Astrocyte of the hippocampus (primary cell): Measurements from ENCODE around the gene SDCBP2.
A peak's percentile ranks its signal among the peaks of the same experiment; 100 is the strongest.

Source experiments
- DNase-seq: peaks from one replicate; pipeline ENCODE4 v3.0.0; 2011; ENCODE audit warnings: low read depth, low spot score

SDCBP2 gene

GRCh38 chr20:1274485-1275311, 54.2 kb downstream of the SDCBP2 start:
- no peak for DNase-seq

DNA sequence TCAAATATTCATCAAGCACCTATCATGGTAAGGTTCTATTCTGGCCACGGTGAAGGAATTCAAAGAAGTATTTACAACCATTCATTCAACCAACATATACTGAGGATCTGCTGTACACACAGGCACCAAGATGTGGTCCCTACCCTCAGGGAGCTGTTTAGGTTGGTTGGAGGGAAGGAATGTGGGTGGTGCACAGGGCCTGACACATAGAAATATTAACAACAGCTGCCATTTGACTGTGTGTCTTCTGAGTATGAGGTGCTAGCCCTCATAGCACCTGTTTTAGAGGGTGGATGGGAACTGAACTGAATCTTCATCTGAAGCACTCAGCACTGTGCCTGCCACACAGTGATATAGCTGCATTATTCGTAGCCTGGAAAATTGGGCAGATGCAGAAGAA, 55.6 kb downstream of the SDCBP2 start:
- no peak for DNase-seq

- DNase-seq: no peak
Observed at GRCh38 chr20:1272368-1273100, 56.4 kb downstream of the SDCBP2 start.

- DNase-seq: no peak
Observed at GRCh38 chr20:1269850-1270249, 59.1 kb downstream of the SDCBP2 start.

DNA sequence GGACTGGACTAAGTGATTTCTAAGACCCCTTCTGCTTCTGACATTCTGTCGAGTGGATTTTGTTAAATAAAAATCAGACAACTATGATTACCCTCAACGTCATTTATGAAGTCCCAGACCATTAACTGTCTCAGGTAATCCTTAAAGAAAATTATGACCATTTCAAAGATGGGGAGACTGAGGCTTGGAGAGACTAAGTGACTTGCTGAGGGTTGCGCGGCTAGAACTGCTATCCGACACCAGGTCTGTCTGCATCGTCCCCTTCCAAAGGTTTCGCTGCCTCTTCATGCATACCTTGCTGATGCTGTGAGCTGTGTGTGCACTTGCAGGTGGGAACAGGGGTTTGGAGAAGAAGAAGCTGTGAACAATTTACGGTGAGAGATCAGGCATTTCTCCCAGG, 59.7 kb downstream of the SDCBP2 start:
- DNase-seq: no peak

- no peak for DNase-seq
Observed at GRCh38 chr20:1267809-1268374, 61.0 kb downstream of the SDCBP2 start.

- no peak for DNase-seq
Observed at GRCh38 chr20:1267161-1267560, 61.8 kb downstream of the SDCBP2 start.

DNA sequence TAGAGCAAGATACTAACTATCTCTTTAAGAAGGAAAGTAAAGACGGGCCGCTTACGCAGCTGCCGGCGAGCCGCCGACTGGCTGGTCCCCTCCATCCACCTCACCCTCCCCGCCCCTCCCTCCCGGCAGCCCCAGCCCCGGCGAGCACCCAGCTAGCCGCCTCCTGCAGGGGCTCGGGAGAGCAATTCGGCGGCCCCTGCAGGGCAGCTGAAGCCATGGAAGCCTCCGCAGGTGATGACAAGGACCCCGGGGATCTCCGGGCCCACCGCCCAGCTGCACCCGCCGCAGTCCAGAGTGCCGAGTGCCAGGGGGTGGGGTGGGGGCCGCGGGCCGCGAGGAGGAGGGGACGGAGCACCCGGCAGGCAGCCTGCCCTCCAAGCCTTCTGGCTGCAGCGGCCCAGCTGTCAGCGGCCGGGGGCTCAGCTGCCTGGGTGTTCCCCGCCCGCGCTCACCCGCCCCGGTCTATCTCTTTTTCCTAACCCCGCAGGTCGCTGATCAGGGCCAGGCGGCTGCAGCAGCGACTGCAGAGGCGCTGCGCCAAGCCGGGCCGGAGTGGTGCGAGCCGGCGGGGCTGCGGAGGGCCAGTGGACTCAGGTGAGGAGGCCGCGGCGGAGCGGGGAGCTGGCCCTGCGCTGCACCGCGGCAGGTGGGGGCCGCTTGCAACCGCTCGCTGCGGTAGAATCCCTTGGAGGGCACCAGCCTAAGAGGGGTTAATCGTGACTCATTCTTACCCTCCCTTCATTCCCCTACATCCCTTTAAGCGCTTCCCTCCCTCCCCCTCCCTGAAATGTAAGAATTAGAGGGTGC, 62.6 kb downstream of the SDCBP2 start, which contains the start of gene SNPH:
SNPH (plus strand) TSS at position 128 of the 807 bp plus-strand sequence. CDS start 29,946 bp downstream, outside the sequence.
- DNase-seq: peak; percentile 85

- no peak for DNase-seq
Observed at GRCh38 chr20:1265916-1266166, 63.1 kb downstream of the SDCBP2 start.

DNA sequence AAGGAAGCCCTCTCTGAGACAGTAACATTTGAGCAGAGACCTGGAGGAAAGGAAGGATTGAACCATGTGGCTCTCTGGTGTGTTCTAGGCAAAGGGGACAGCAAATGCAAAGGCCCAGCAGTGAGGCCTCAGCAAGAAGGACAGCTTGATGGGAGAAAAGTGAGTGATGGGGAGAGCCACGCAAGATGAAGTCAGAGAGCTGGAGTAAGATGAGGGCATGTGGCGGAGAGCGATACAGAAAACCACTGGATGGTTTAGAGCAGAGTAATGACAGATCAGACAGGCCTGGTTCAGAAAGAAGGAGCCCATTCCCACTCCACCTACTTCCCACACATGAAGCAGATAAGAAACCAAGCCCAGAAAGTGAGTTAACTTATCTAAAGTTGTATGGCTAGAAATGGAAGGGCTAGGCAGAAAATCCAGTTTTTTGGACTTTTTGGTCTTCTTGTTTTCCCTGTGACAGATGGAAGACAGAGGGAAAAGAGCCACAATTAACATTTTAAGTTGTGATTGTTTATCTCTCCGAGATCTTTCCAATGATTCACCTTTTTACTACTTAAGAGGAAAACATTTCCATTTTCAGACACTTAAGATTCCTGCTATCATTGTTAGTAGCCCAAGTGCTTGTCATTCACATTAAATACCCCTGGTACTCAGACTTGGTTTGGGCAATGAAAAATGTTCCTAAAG, 63.6 kb downstream of the SDCBP2 start:
- DNase-seq: no peak

DNA sequence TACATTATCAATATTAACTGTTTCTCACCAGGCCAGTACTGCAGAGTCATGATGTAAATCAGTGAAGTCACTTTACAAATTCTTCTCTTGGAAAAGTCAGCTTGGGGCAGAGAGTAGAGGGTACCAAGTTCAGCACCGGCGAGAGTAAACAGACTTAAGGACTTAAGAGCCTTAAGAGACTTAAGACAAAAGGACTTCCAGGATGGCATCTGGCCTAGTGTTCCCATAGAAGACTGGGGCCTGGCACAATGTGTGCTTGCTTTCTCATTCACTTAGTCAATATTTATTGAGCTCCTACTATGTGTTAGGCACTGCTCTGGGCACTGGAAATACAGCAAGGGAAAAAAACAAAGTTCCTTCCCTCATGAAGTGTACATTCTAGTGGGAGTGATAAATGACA, 64.2 kb downstream of the SDCBP2 start:
- no peak for DNase-seq

- no peak for DNase-seq
Observed at GRCh38 chr20:1263853-1264252, 65.1 kb downstream of the SDCBP2 start.
